BJ (cell line): Measurements from ENCODE around the gene HSD11B1. TPM values are rescaled to one million over a fixed set of nuclear protein-coding genes. Genes with fewer than 3 reads are reported as not detected.

Experiments used
- CTCF ChIA-PET: fragments of 350-600 bp; formaldehyde crosslinking; extraction: SDS; loops from one replicate; lab custom pipeline; 2021; ENCODE audit warnings: antibody characterized with exemption, inconsistent platforms; lab: Yijun Ruan, JAX
- POLR2A ChIA-PET: fragments of 300-600 bp; sonication (Branson Sonifier 250); formaldehyde crosslinking; extraction: SDS; loops from one replicate; lab custom pipeline; 2021; ENCODE audit warnings: antibody characterized with exemption; lab: Charles Lee
- DNase-seq: peaks from one replicate; pipeline ENCODE4 v3.0.0-alpha.2; 2011; ENCODE audit warnings: low read depth
- H3K27me3 ChIP-seq: 2 replicates; pipeline ENCODE4 v1.6.0; 2011; ENCODE audit warnings: low read length; ENCODE audit not compliant: control insufficient read depth, insufficient read depth
- H3K36me3 ChIP-seq: 2 replicates; pipeline ENCODE4 v1.5.1; 2011; ENCODE audit warnings: low read length; ENCODE audit not compliant: control insufficient read depth, insufficient read depth
- H3K4me3 ChIP-seq: 2 replicates; pipeline ENCODE4 v1.5.1; 2011; ENCODE audit warnings: low read depth, mild to moderate bottlenecking, control low read depth, low read length
- CTCF ChIP-seq: IDR thresholded peaks from 2 replicates; pipeline ENCODE4 v1.5.1; 2011; ENCODE audit warnings: low read depth, mild to moderate bottlenecking, control low read depth, inconsistent platforms, low read length, moderate library complexity; ENCODE audit not compliant: insufficient read depth
- polyA plus RNA-seq: library from polyadenylated mRNA; depleted of rRNA; stranded (reverse); fragments of >200 nt; gene quantifications from 2 replicates; pipeline ENCODE4 v1.2.3, GENCODE V29; 2011

Gene HSD11B1
- polyA plus RNA-seq, 1 experiment, result 0.15 TPM

GRCh38 chr1:209758400-209758799, 53.8 kb downstream of the HSD11B1 start:
- Histone ChIP-seq H3K4me3 (no peak overlapping the region), H3K36me3 (no peaks in the 10 kb centered on the region), H3K27me3 (peaks cover 2% of the 10 kb centered on the region; the same call in 1 of the 2 replicates)
- DNase-seq, result no peak
- CTCF ChIA-PET, result interaction anchor here (3.3 kb wide), 1 partner anchor 10 kb away, joined by 11 read pairs; no protein-coding TSS in a partner anchor
- POLR2A ChIA-PET, result no interaction called here
- TF ChIP-seq CTCF, result no peak

GRCh38 chr1:209759829-209760359, 55.2 kb downstream of the HSD11B1 start:
- H3K36me3 ChIP-seq, result no peaks in the 10 kb centered on the region
- POLR2A ChIA-PET, result interaction anchor here (0.6 kb wide), 1 partner anchor 72 kb away, joined by 4 read pairs; no protein-coding TSS in a partner anchor
- no peak for DNase-seq
- H3K4me3 ChIP-seq, result no peak overlapping the region
- CTCF ChIA-PET, result interaction anchor here (0.8 to 3.6 kb wide), 3 partner anchors 12 to 654 kb away, joined by 3 to 14 read pairs (median 4); no protein-coding TSS in a partner anchor
- peaks cover 2% of the 10 kb centered on the region; the same call in 1 of the 2 replicates for H3K27me3 ChIP-seq
- TF ChIP-seq CTCF, result no peak

GRCh38 chr1:209761011-209761635, 56.5 kb downstream of the HSD11B1 start:
- ChIA-PET CTCF (interaction anchor here (1.1 to 3.6 kb wide), 2 partner anchors 13 to 14 kb away, joined by 4 to 14 read pairs; no protein-coding TSS in a partner anchor), POLR2A (no interaction called here)
- TF ChIP-seq CTCF, result no peak
- Histone ChIP-seq H3K36me3 (no peaks in the 10 kb centered on the region), H3K4me3 (no peak overlapping the region), H3K27me3 (peaks cover 2% of the 10 kb centered on the region)
- DNase-seq, result no peak

GRCh38 chr1:209766051-209766450, 61.4 kb downstream of the HSD11B1 start:
- no peaks in the 10 kb centered on the region for H3K36me3 ChIP-seq
- POLR2A ChIA-PET, result no interaction called here
- H3K4me3 ChIP-seq, result no peak overlapping the region
- DNase-seq, result no peak
- H3K27me3 ChIP-seq, result no peaks in the 10 kb centered on the region; the same call in 1 of the 2 replicates
- TF ChIP-seq CTCF, result no peak
- CTCF ChIA-PET, result interaction anchor here (1.1 to 1.6 kb wide), 2 partner anchors 9 to 18 kb away, joined by 6 to 7 read pairs; no protein-coding TSS in a partner anchor

GRCh38 chr1:209767096-209767495, 62.5 kb downstream of the HSD11B1 start:
- Histone ChIP-seq H3K27me3 (no peaks in the 10 kb centered on the region; the same call in 1 of the 2 replicates), H3K36me3 (no peaks in the 10 kb centered on the region), H3K4me3 (no peak overlapping the region)
- TF ChIP-seq CTCF, result no peak
- ChIA-PET POLR2A (no interaction called here), CTCF (interaction anchor here (1.6 to 2.0 kb wide), 2 partner anchors 8 to 19 kb away, joined by 6 to 7 read pairs; no protein-coding TSS in a partner anchor)
- DNase-seq, result no peak
